MCF 10A (cell line): ENCODE data around the gene HEMK1. TPM values are rescaled to one million over a fixed set of nuclear protein-coding genes. Genes with fewer than 3 reads are reported as not detected.

Source experiments
- BruUV-seq: library from RNA; stranded (reverse); fragments of 400-500 nt; replicated peaks from 2 replicates; lab custom pipeline; 2021; lab: Mats Ljungman, UMichigan
- CTCF ChIA-PET: fragments of 300-600 bp; sonication (Branson Sonifier 250); formaldehyde crosslinking; extraction: SDS; loops from one replicate; lab custom pipeline; 2021; ENCODE audit warnings: antibody characterized with exemption, inconsistent platforms; lab: Yijun Ruan, JAX
- POLR2A ChIA-PET: fragments of 300-600, 350-650 bp; sonication (Branson Sonifier 250); formaldehyde crosslinking; extraction: SDS; loops from one replicate; lab custom pipeline; 2020; ENCODE audit warnings: antibody characterized with exemption, inconsistent platforms; lab: Yijun Ruan, JAX
- DNase-seq: peaks from one replicate; pipeline ENCODE4 v3.0.0-alpha.2; 2018; ENCODE audit not compliant: unreplicated experiment
- H3K27ac Mint-ChIP-seq: one replicate; pipeline ENCODE4 v1.8.0; 2022; ENCODE audit warnings: mild to moderate bottlenecking, low read depth, mixed read lengths; ENCODE audit not compliant: unreplicated experiment
- H3K27me3 Mint-ChIP-seq: one replicate; pipeline ENCODE4 v1.8.0; 2022; ENCODE audit warnings: mixed read lengths; ENCODE audit not compliant: insufficient read depth, unreplicated experiment
- H3K36me3 Mint-ChIP-seq: one replicate; pipeline ENCODE4 v1.8.0; 2022; ENCODE audit warnings: mild to moderate bottlenecking, moderate library complexity, mixed read lengths; ENCODE audit not compliant: insufficient read depth, unreplicated experiment
- H3K4me1 Mint-ChIP-seq: one replicate; pipeline ENCODE4 v1.8.0; 2022; ENCODE audit warnings: mixed read lengths; ENCODE audit not compliant: insufficient read depth, unreplicated experiment
- H3K4me3 Mint-ChIP-seq: one replicate; pipeline ENCODE4 v1.8.0; 2022; ENCODE audit warnings: mild to moderate bottlenecking, moderate library complexity, mixed read lengths; ENCODE audit not compliant: unreplicated experiment
- H3K9me3 Mint-ChIP-seq: one replicate; pipeline ENCODE4 v1.8.0; 2022; ENCODE audit warnings: mixed read lengths; ENCODE audit not compliant: unreplicated experiment
- intact Hi-C: fragments of 100-400 bp; cut with micrococcal nuclease; formaldehyde crosslinking; loops from 2 replicates; pipeline ENCODE4 v1.14.1; 2022
- total RNA-seq: library from RNA; stranded (reverse); gene quantifications from 2 replicates; pipeline ENCODE4 v1.2.3, GENCODE V29; 2022
- TF ChIP-seq, protein P1 (sequence below): fragments of 200-600 bp; IDR thresholded peaks from one replicate; pipeline ENCODE4 v1.8.0; 2022; ENCODE audit warnings: antibody characterized with exemption, mild to moderate bottlenecking; ENCODE audit not compliant: unreplicated experiment

The HEMK1 gene
- total RNA-seq, 1 experiment from 2014 or later, result 19.9 TPM

DNA sequence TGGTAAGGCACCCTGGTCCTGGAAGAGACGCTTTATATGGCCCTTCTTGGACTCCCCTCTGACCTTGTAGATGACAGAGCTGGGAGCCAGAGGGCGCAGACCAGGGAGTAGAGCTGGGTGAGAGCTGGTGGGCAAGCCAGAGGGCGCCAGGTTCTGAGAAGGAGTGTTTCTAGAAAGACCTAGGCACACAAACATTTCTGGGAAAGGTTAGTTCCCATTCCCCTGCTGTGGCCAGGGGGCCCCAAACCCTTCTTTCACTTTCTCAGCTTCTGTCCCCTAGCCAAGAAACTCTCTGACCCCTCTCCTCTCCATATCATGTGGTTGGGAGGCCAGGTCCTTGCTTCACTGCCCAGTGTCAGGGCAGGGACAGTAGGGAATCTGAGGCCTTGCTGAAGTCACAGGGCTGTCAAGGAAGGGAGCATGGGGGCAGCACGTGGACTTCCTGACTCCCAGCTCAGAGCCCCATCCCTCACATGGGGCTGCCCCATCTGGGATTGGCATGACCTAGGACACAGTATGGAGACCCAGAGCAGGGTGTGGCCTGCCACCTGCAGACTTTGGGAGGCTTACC is 3.6 kb downstream of the HEMK1 start:
- CTCF ChIA-PET, result interaction anchor here (0.5 to 15.8 kb wide), 23 partner anchors 9 to 891 kb away, joined by 3 to 397 read pairs (median 3); partner anchors contain the start of genes CISH and MAPKAPK3
- H3K36me3 Mint-ChIP-seq, result peaks cover 8% of the 10 kb centered on the region
- no peaks in the 10 kb centered on the region for H3K9me3 Mint-ChIP-seq
- no peak overlapping the region for H3K27ac Mint-ChIP-seq
- no peak for DNase-seq
- intact Hi-C loops, result loop anchor here (1.0 to 10.0 kb wide), 2 partner anchors 41 to 82 kb away; no protein-coding TSS in a partner anchor
- POLR2A ChIA-PET, result interaction anchor here (0.7 to 4.4 kb wide), 3 partner anchors 43 to 812 kb away, joined by 3 to 59 read pairs (median 4); partner anchors contain the start of genes MANF and MAPKAPK3
- H3K4me3 Mint-ChIP-seq, result no peak overlapping the region
- BruUV-seq, result no TSS peak
- TF ChIP-seq, protein P1, sequence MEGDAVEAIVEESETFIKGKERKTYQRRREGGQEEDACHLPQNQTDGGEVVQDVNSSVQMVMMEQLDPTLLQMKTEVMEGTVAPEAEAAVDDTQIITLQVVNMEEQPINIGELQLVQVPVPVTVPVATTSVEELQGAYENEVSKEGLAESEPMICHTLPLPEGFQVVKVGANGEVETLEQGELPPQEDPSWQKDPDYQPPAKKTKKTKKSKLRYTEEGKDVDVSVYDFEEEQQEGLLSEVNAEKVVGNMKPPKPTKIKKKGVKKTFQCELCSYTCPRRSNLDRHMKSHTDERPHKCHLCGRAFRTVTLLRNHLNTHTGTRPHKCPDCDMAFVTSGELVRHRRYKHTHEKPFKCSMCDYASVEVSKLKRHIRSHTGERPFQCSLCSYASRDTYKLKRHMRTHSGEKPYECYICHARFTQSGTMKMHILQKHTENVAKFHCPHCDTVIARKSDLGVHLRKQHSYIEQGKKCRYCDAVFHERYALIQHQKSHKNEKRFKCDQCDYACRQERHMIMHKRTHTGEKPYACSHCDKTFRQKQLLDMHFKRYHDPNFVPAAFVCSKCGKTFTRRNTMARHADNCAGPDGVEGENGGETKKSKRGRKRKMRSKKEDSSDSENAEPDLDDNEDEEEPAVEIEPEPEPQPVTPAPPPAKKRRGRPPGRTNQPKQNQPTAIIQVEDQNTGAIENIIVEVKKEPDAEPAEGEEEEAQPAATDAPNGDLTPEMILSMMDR, result no peak
- H3K4me1 Mint-ChIP-seq, result no peaks in the 10 kb centered on the region
- H3K27me3 Mint-ChIP-seq, result no peaks in the 10 kb centered on the region

DNA sequence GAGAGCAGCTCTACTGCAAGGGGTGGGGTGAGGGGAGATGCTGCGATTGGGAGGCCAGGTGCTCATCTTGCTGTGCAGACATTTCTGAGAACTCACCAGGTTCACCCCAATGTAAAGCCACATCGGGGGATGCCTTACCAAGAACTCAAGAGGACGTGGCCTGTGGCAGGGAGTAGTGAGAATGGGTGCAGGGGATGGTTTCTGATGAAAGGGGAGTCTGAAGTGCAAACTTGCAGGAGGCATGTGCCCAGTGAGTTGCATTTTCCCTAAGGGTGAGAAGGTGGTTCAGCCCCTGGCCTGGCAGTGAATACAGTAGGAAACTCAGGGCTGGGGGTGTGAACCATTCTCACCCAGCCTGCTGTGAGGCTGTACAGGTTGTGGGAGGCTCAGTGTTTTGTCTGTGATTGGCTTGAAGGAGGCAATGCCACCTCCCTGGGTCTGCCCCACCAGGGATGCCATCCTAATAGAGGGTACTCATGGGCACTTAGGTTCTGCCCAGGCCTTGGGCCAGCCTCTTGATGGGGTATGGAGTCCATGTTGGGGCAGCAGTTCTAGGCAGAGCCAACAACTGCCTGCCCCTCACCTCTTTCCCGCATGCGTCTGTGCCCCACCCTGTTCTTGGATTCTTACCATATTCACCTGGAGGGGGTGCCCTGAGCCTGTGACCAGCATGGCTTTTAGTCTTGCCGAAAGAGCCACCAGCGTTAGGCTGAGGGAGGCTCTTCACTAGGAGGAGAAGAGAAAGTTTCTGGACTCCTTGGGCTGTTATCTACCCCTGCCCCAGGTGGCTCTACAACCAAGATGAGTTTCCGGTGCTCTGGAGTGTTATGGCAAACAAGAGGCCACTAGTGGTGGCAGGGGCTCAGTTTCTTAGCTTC is 4.5 kb downstream of the HEMK1 start:
- CTCF ChIA-PET, result interaction anchor here (0.6 to 15.8 kb wide), 7 partner anchors 9 to 1853 kb away, joined by 4 to 397 read pairs (median 9); partner anchors contain the start of genes CISH and MAPKAPK3
- no peak for DNase-seq
- intact Hi-C loops, result loop anchor here (10.0 kb wide), 1 partner anchor 81 kb away; no protein-coding TSS in a partner anchor
- Mint-ChIP-seq H3K27me3 (no peaks in the 10 kb centered on the region), H3K36me3 (peaks cover 9% of the 10 kb centered on the region), H3K27ac (no peak overlapping the region), H3K4me3 (no peak overlapping the region), H3K4me1 (no peaks in the 10 kb centered on the region), H3K9me3 (no peaks in the 10 kb centered on the region)
- no TSS peak for BruUV-seq
- POLR2A ChIA-PET, result interaction anchor here (0.7 kb wide), 1 partner anchor 42 kb away, joined by 3 read pairs; no protein-coding TSS in a partner anchor
- TF ChIP-seq, protein P1, result no peak

DNA sequence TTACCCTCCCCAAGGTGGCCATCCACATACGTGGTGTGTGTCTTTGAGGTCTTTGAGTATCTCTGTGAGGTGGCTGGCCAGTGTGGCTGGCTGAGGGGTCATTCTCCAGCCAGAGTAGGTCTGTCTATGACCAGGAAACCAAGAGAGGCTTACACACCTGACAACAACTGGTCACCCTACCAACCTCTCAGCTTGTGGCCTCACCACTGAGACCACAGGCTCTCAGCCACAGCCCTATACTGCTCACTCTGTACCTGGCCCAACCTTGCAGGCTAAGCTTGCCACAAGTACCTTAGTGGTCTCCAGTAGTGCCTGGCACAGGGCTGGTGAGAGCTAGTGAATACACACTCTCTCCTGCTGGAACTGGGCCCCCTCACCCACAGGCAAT is 5.1 kb downstream of the HEMK1 start:
- no peak for DNase-seq
- Mint-ChIP-seq H3K4me1 (no peaks in the 10 kb centered on the region), H3K36me3 (peaks cover 14% of the 10 kb centered on the region), H3K9me3 (no peaks in the 10 kb centered on the region), H3K4me3 (no peak overlapping the region), H3K27me3 (no peaks in the 10 kb centered on the region), H3K27ac (no peak overlapping the region)
- CTCF ChIA-PET, result interaction anchor here (0.6 to 15.8 kb wide), 3 partner anchors 12 to 1852 kb away, joined by 3 to 397 read pairs (median 4); partner anchors contain the start of genes CISH and MAPKAPK3
- POLR2A ChIA-PET, result no interaction called here
- TF ChIP-seq, protein P1, result no peak
- intact Hi-C loops, result loop anchor here (10.0 kb wide), 1 partner anchor 80 kb away; no protein-coding TSS in a partner anchor
- BruUV-seq, result no TSS peak
